Sigmoid colon (tissue), 7 donors: ENCODE results near the gene ILRUN. TPM values are rescaled to one million over a fixed set of nuclear protein-coding genes. Genes with fewer than 3 reads are reported as not detected.
"Not testable (repeated sequence)": the region's sequence is repeated elsewhere in the genome, so short reads cannot be mapped to it uniquely, and the experiment has no call there.

Experiments
- DNase-seq: peaks from one replicate; pipeline ENCODE4 v3.0.0-alpha.2; 2019
- H3K27ac ChIP-seq, 4 donors: fragments of 200-600 bp; sonication (generic); one replicate each; pipeline ENCODE4 v1.5.1; 2016 to 2019; ENCODE audit warnings: mild to moderate bottlenecking in 1 of 4
- H3K27me3 ChIP-seq, 3 donors: fragments of 200-600 bp; sonication (generic); one replicate each; pipeline ENCODE4 v1.5.1; 2019; ENCODE audit warnings: mild to moderate bottlenecking in 1 of 3
- H3K36me3 ChIP-seq, 4 donors: fragments of 200-600 bp; sonication (generic); one replicate each; pipeline ENCODE4 v1.5.1; 2016 to 2019
- H3K4me1 ChIP-seq, 4 donors: fragments of 200-600 bp; sonication (generic); one replicate each; pipeline ENCODE4 v1.5.1; 2017 to 2019
- H3K4me3 ChIP-seq, 4 donors: fragments of 200-600 bp; sonication (generic); one replicate each; pipeline ENCODE4 v1.5.1; 2017 to 2019; ENCODE audit warnings: mild to moderate bottlenecking in 2 of 4, moderate library complexity in 1 of 4
- H3K9me3 ChIP-seq, 4 donors: fragments of 200-600 bp in 3 of 4; sonication (generic) in 3 of 4; one replicate each; pipeline versions ENCODE4 v1.5.1 to v1.6.1; 2013 to 2019
- EP300 ChIP-seq, 4 donors: sonication (generic); formaldehyde crosslinking; IDR thresholded peaks; one replicate each; pipeline ENCODE4 v1.6.1; 2017; ENCODE audit warnings: antibody characterized with exemption in 4 of 4
- POLR2A ChIP-seq, 2 donors: fragments of 450-650 bp; IDR thresholded peaks; one replicate each; pipeline ENCODE4 v1.6.1; 2016; ENCODE audit warnings: antibody characterized with exemption in 2 of 2, mild to moderate bottlenecking in 2 of 2, moderate library complexity in 2 of 2
- POLR2AphosphoS5 ChIP-seq, 4 donors: sonication (generic); formaldehyde crosslinking; IDR thresholded peaks; one replicate each; pipeline ENCODE4 v1.6.1; 2017; ENCODE audit warnings: antibody characterized with exemption in 4 of 4
- WGBS, 2 donors: extraction: QIAGEN DNeasy Blood & Tissue Kit; methylation state at CpG; one replicate each; pipeline ENCODE4 v1.1.7; 2013; 5-methylcytosine and 5-hydroxymethylcytosine counted together
- intact Hi-C: fragments of 100-400 bp; cut with DNase I; formaldehyde crosslinking; loops from one replicate; pipeline ENCODE4 v1.15.1; 2023
- polyA plus RNA-seq, 3 donors: library from polyadenylated mRNA; stranded (reverse); fragments of 200-250 nt; gene quantifications; one replicate each; pipeline ENCODE4 v1.2.3, GENCODE V29; 2013
- total RNA-seq, 4 donors: library from RNA; depleted of rRNA; stranded (reverse); fragments of >200 nt; gene quantifications; one replicate each; pipeline ENCODE4 v1.1.0, GENCODE V29; 2016
- TF ChIP-seq, protein P1 (sequence below), 4 experiments: fragments of 450-650 bp in 3 of 4; fragments of 200-600 bp in 1 of 4; IDR thresholded peaks; one replicate each; pipeline ENCODE4 v1.5.1; 2016 to 2019; ENCODE audit warnings: antibody characterized with exemption in 4 of 4, mild to moderate bottlenecking in 3 of 4, moderate library complexity in 2 of 4
- donor health status: healthy with polysubstance abuse.
- donor health status: Bipolar disorder and iron deficiency.
- donor health status: healthy.

The ILRUN gene
- total and polyA plus RNA-seq, 7 donors: 35.4 to 79.3 (median 62.7) TPM

DNA sequence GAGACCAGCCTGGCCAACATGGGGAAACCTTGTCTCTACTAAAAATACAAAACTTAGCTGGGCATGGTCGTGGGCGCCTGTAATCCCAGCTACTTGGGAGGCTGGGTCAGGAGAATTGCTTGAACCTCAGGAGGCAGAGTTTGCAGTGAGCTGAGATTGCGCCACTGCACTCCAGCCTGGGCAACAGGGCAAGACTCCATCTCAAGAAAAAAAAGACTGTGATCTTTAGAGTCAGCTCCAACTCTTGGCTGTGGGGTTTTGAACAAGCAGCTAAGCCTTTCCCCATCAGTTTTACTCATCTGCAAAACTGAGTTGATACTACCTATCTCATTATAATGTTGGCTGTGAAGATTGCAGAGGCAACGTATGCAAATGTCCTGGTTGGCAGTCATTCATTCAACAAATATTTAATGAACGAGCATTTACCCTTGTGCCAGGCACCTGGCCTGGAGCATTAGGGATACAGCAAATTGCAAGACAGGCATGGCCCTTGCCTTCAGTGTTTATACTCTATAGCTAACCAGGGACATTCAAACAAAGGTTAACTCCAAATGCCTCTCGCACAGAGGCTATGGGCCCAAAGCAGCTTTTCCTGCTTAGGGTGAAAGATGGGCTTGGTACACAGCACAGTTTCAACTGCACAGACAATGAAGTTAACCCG, 37.8 kb downstream of the ILRUN start:
- Histone ChIP-seq H3K9me3 (no peaks in the 10 kb centered on the region), H3K4me1 (peaks cover 0 to 53% (median 42%) of the 10 kb centered on the region in 4 donors), H3K36me3 (peaks cover 0 to 8% (median 0%) of the 10 kb centered on the region in 4 donors), H3K27me3 (no peaks in the 10 kb centered on the region), H3K4me3 (no peak overlapping the region), H3K27ac (peak overlapping the region; percentile 86 to 94 (median 91))
- no peak for DNase-seq
- TF ChIP-seq POLR2AphosphoS5 (IDR thresholded peaks at IDR 0.05): no peak
- TF ChIP-seq, protein P1, sequence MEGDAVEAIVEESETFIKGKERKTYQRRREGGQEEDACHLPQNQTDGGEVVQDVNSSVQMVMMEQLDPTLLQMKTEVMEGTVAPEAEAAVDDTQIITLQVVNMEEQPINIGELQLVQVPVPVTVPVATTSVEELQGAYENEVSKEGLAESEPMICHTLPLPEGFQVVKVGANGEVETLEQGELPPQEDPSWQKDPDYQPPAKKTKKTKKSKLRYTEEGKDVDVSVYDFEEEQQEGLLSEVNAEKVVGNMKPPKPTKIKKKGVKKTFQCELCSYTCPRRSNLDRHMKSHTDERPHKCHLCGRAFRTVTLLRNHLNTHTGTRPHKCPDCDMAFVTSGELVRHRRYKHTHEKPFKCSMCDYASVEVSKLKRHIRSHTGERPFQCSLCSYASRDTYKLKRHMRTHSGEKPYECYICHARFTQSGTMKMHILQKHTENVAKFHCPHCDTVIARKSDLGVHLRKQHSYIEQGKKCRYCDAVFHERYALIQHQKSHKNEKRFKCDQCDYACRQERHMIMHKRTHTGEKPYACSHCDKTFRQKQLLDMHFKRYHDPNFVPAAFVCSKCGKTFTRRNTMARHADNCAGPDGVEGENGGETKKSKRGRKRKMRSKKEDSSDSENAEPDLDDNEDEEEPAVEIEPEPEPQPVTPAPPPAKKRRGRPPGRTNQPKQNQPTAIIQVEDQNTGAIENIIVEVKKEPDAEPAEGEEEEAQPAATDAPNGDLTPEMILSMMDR (IDR thresholded peaks at IDR 0.05): no peak
- TF ChIP-seq POLR2A (IDR thresholded peaks at IDR 0.05): no peak
- no peak for TF ChIP-seq EP300 (IDR thresholded peaks at IDR 0.05)
- 83 to 91% methylated on average over 7 of the region's 7 CpGs for WGBS, 2 donors
- intact Hi-C loops: loop anchor here (2.0 to 5.0 kb wide), 2 partner anchors 36 to 99 kb away; partner anchors contain the start of gene SNRPC

DNA sequence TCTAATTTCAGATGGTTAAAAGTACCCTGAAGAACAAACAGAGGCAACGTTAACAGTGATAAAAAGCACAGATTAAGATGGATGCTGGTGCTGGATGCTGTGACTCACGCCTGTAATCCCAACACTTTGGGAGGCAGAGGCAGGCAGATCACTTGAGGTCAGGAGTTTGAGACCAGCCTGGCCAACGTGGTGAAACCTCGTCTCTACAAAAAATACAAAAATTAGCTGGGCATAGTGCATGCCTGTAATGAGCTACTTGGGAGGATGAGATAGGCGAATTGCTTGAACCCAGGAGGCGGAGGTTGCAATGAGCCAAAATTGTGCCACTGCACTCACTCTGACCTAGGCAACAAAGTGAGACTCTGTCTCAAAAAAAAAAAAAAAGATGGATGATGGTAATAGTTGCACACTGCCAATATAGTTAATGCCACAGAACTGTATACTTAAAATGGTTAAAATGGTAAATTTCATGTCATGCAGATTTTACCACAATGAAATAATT, 38.5 kb downstream of the ILRUN start:
- peak overlapping the region; percentile 23 to 45 (median 40) for H3K4me3 ChIP-seq
- H3K36me3 ChIP-seq: peaks cover 0 to 15% (median 2%) of the 10 kb centered on the region in 4 donors
- H3K9me3 ChIP-seq, DNase-seq, H3K27me3 ChIP-seq: not testable (repeated sequence)
- intact Hi-C loops: loop anchor here (2.0 to 5.0 kb wide), 2 partner anchors 37 to 99 kb away; partner anchors contain the start of gene SNRPC
- H3K4me1 ChIP-seq: peaks cover 0 to 50% (median 38%) of the 10 kb centered on the region in 4 donors
- 58 to 63% methylated on average over 6 of the region's 6 CpGs for WGBS, 2 donors
- peak overlapping the region; percentile 86 to 94 (median 91) for H3K27ac ChIP-seq

DNA sequence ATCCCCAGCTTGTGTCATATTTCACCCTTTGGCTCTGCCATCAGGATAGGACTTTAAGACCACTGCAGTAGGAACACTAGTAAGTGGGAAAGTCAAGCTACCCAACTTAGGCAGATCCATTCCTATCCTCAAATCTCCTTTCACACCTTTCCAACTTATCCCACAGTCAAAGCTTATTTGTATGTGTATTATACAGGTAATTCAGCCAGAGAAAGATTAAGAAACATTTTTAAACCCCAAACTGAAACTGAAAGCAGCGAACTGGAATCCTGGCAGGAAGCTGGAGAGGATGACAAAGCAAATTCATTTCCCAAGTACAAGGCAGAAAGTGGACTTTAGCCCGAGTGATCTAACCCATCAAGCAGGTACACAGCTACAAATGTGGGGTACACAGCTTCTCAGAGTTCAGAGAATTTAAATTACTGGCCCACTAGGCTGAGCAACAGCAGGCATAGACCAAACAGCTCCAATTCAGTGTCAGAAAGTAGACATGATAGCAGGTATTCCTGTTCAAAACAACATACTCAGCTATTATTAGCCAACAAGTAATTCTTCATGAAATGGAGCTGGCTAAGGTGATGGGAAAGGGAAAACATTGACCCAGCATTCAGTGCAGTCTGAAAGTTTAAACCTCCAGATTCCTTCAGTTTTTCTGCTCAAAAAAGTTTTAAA, 39.1 kb downstream of the ILRUN start:
- H3K36me3 ChIP-seq: peaks cover 0 to 15% (median 2%) of the 10 kb centered on the region in 4 donors
- peak overlapping the region; percentile 86 to 94 (median 91) for H3K27ac ChIP-seq
- intact Hi-C loops: loop anchor here (5.0 kb wide), 1 partner anchor 100 kb away; the partner anchor contains the start of gene SNRPC
- no peaks in the 10 kb centered on the region for H3K9me3 ChIP-seq
- WGBS, 2 donors: 0 to 2% methylated on average over 2 of the region's 2 CpGs
- peak; percentile 70 for DNase-seq
- H3K4me3 ChIP-seq: peak overlapping the region; percentile 23 to 45 (median 40)
- no peak for TF ChIP-seq POLR2A (IDR thresholded peaks at IDR 0.05)
- peak; percentile 20 to 73 (median 53) for TF ChIP-seq POLR2AphosphoS5 (IDR thresholded peaks at IDR 0.05)
- TF ChIP-seq EP300 (IDR thresholded peaks at IDR 0.05): no peak
- no peaks in the 10 kb centered on the region for H3K27me3 ChIP-seq
- peaks cover 0 to 50% (median 38%) of the 10 kb centered on the region in 4 donors for H3K4me1 ChIP-seq

DNA sequence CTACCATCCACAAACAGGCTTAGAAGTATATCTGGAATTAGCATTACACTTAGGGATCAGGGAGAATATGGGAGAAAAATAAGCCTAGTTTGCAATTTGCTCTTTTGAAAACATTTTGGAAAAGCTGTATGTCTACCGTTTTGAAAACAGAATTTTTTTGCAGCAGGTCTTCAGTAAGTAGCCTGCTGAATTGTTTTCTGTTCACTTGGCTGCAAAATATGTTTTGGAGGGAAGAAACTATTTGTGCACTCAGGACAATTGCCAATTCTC, 39.6 kb downstream of the ILRUN start:
- no peak for DNase-seq
- Histone ChIP-seq H3K4me1 (peaks cover 0 to 50% (median 38%) of the 10 kb centered on the region in 4 donors), H3K9me3 (no peaks in the 10 kb centered on the region), H3K36me3 (peaks cover 0 to 15% (median 2%) of the 10 kb centered on the region in 4 donors), H3K27ac (peak overlapping the region; percentile 86 to 94 (median 91)), H3K4me3 (peak overlapping the region; percentile 23 to 45 (median 40)), H3K27me3 (no peaks in the 10 kb centered on the region)
- WGBS, 2 donors: 4 to 5% methylated on average over 1 of the region's 1 CpG
- intact Hi-C loops: loop anchor here (5.0 kb wide), 1 partner anchor 100 kb away; the partner anchor contains the start of gene SNRPC
- TF ChIP-seq POLR2AphosphoS5 (IDR thresholded peaks at IDR 0.05) (no peak), EP300 (IDR thresholded peaks at IDR 0.05) (no peak), POLR2A (IDR thresholded peaks at IDR 0.05) (no peak)
- TF ChIP-seq, protein P1 (IDR thresholded peaks at IDR 0.05): no peak

DNA sequence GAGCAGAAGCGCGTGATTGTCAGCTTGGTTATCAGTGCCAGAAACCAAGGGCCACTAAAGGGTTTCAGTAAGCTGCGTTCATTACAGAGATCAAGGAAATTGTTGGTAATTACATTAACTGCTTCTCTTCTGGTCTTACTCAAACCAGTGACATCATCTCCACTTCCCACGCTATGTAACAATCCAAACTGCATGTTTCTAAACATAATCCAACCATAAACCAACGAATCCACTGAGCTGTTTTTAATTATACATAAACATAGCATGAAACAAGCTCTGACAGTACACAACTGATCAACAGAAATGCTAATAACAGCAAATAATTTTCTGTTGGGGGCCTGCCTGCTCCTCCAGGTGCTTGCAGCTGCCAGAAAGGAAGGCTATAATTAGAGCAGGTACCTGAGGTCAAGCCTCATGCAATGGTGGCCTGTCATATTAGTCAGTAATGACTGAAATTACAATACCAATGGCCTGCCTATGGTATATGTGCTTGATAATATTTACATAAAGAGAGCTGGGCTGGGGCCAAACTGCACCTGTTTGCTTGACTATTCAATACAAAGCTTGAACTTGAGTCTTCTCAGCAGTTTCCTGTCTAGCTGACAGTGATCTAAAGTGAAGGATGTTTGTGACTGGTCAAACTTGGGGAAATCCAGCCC, 40.1 kb downstream of the ILRUN start:
- H3K4me3 ChIP-seq: peak overlapping the region in 3 of 4 donors; percentile 37 to 45 (median 44)
- H3K36me3 ChIP-seq: peaks cover 0 to 15% (median 2%) of the 10 kb centered on the region in 4 donors
- no peaks in the 10 kb centered on the region for H3K9me3 ChIP-seq
- TF ChIP-seq POLR2A (IDR thresholded peaks at IDR 0.05) (no peak), POLR2AphosphoS5 (IDR thresholded peaks at IDR 0.05) (no peak), EP300 (IDR thresholded peaks at IDR 0.05) (no peak)
- TF ChIP-seq, protein P1 (IDR thresholded peaks at IDR 0.05): no peak
- peak overlapping the region; percentile 86 to 94 (median 91) for H3K27ac ChIP-seq
- DNase-seq: no peak
- 11 to 23% methylated on average over 5 of the region's 5 CpGs for WGBS, 2 donors
- H3K27me3 ChIP-seq: no peaks in the 10 kb centered on the region
- peaks cover 0 to 50% (median 39%) of the 10 kb centered on the region in 4 donors for H3K4me1 ChIP-seq
- intact Hi-C loops: loop anchor here (5.0 kb wide), 1 partner anchor 101 kb away; the partner anchor contains the start of gene SNRPC

DNA sequence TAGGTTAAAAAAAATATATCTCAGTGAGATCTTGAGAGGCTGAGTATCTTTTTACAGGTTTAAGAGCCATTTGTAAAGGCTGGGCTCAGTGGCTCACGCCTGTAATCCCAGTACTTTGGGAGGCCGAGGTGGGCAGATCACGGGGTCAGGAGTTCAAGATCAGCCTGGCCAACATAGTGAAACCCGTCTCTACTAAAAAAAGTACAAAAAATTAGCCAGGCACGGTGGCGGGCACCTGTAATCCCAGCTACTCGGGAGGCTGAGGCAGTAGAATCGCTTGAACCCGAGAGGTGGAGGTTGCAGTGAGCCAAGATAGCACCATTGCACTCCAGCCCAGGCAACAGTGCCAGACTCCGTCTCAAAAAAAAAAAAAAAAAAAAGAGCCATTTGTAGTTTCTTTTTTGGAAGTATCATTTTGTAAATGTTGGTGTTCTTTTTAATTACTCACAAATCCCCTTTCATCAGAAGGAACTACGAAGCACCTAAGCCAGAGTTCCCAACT, 40.6 kb downstream of the ILRUN start:
- DNase-seq, H3K27me3 ChIP-seq, H3K9me3 ChIP-seq: not testable (repeated sequence)
- Histone ChIP-seq H3K4me1 (peaks cover 0 to 51% (median 40%) of the 10 kb centered on the region in 4 donors), H3K4me3 (peak overlapping the region in 2 of 4 donors; percentile 37 to 44), H3K27ac (peak overlapping the region; percentile 86 to 94 (median 91)), H3K36me3 (peaks cover 0 to 15% (median 2%) of the 10 kb centered on the region in 4 donors)
- whole genome bisulfite sequencing, 2 donors: 64 to 68% methylated on average over 11 of the region's 11 CpGs
- intact Hi-C loops: loop anchor here (5.0 kb wide), 1 partner anchor 101 kb away; the partner anchor contains the start of gene SNRPC
